T-helper 9 cell (primary cell): ENCODE data around the gene ZNF660.

ENCODE experiments used
- DNase-seq: peaks from one replicate; pipeline ENCODE4 v3.0.0-alpha.2; 2020

Gene ZNF660

DNA sequence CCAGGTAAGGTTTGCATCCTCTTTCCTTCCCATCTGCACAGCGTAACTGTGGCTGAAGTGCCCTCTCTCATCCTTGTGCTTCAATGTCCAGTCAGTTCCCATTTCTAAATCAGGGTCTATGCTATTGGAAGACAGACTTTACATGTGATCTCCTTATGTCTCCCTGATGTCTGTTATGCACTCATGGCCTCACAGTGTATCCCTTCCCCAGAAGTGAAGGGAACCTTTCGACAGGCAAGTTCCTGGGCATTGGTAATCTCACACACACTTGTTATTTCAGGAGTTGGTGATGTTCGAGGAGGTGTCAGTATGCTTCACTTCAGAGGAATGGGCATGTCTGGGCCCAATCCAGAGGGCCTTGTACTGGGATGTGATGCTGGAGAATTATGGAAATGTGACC is 47.4 kb downstream of the ZNF660 start:
- DNase-seq: no peak

DNA sequence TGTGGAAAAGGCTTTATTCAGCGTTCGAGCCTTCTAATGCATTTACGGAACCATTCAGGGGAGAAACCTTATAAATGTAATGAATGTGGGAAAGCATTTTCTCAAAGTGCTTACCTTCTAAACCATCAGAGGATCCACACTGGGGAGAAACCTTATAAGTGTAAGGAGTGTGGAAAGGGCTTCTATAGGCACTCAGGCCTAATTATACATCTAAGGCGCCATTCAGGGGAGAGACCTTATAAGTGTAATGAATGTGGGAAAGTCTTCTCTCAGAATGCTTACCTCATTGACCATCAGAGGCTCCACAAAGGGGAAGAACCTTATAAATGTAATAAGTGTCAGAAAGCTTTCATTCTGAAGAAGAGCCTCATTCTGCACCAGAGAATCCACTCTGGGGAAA is 57.6 kb downstream of the ZNF660 start:
- no peak for DNase-seq

DNA sequence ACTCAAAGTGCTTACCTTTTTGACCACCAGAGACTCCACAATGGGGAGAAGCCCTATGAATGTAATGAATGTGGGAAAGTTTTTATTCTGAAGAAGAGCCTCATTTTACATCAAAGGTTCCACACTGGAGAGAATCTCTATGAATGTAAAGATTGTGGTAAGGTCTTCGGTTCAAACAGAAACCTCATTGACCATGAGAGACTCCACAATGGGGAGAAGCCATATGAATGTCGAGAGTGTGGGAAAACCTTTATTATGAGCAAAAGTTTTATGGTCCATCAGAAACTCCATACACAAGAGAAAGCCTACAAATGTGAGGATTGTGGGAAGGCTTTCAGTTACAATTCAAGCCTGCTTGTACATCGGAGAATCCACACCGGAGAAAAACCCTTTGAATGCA is 58.3 kb downstream of the ZNF660 start:
- no peak for DNase-seq

DNA sequence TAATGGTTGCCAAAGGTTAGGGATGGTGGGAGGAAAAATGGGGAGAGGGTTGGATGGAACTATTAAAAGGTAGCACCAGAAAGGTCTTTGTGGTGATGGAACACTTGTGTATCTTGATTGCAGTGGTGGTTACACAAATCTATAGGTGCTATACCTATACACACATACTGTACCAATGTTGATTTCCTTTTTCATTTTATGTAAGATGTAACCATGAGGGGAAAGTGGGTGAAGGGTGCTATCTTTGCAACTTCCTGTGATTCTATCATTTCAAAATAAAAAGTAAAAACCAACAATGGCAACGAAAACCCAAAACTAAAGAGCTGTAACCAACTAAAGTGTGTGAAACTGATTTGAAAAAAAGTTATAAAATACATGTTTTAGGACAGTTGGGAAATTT is 63.0 kb downstream of the ZNF660 start:
- DNase-seq: no peak

DNA sequence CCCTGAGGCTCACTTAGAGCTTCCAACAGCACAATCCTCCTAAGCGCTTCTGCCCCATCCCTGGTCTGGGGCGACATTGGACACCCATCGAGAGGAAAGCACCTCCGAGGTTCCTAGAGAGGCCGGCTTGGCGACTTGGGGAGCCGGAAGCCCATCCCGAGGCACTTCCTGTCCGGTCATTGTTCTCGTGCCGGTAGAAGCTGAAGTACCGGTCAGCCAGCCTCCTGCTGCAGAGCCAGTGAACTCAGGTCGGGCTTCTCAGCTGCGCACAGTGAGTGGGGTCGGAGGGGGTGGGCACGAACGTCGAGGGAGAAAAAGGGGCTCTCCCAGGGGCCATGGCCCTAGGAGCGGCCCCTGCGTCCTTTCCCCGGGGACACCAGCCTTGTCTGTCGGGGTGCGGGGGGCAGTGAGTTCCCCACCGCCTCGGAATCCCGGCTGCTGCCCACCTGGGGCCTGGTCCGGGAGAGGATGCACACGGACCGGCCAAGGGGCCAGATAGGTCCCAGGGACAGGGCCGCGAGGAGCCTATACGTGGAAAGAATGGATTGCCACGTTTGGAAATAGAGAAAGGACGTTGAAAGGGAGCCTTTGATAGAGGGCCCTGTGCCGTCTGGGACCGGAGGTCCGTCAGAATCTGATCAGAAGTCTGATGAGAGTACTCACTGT is 63.9 kb downstream of the ZNF660 start, which contains the start of gene ZNF35:
TSS of gene ZNF35 (plus strand) at position 169 of the 666 bp plus-strand sequence. CDS start 2,336 bp downstream, outside the sequence.
- no peak for DNase-seq
